ENCODE results near the gene CTXND1.

GRCh38 chr15:80183306-80183705, 68.7 kb downstream of the CTXND1 start:
- TF ChIP-seq POLR2AphosphoS5 (IDR thresholded peaks at IDR 0.05; ENCODE audit: borderline replicate concordance, low read depth, low read length) = no peak
- no peak for TF ChIP-seq EZH2 (IDR thresholded peaks at IDR 0.05)
- no peak for TF ChIP-seq FOXP2 (optimal IDR thresholded peaks at IDR 0.05; ENCODE audit: control extremely low read depth, extremely low read length, insufficient read depth)

Measured in SK-N-MC (cell line).